Activated T-cell treated with anti-CD3 and anti-CD28 coated beads, Interleukin-2, amount 50 U/mL, for 48 hours (primary cell): ENCODE data around the gene YTHDF1.
"Not testable (repeated sequence)": the region's sequence is repeated elsewhere in the genome, so short reads cannot be mapped to it uniquely, and the experiment has no call there.

Experiments
- DNase-seq, 2 experiments: peaks; one replicate each; pipeline ENCODE4 v3.0.0-alpha.2; 2020

YTHDF1 gene

DNA sequence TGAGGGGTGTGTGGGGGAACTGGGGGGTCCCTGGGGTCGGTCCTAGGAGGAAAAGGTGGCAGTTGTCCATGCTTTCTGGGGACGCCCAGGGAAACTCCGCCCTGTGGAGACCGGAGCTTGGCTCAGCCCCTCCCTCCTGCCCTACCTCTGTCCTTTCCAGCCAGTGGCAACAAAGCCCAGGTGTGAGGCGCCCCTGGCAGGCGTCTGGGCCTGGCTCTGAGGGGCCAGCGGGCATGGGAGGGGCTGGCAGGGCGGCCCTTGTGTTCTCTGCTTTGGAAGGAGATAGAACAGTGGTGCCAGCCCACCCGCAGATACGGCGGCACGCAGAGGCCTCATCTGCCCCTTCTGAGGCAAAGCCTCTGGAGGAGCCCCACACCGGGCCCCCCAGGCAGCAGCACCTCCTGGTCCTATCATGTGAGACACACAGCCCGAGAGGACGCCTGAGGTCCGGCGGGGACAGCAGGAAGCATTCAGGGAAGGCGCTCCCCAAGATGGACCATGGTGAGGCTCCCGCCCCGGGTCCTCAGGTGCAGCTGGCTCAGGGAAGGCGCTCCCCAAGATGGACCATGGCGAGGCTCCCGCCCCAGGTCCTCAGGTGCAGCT lies 47.9 kb downstream of the YTHDF1 start:
- no peak for DNase-seq

GRCh38 chr20:63167026-63167917 lies 48.7 kb downstream of the YTHDF1 start:
- no peak for DNase-seq

DNA sequence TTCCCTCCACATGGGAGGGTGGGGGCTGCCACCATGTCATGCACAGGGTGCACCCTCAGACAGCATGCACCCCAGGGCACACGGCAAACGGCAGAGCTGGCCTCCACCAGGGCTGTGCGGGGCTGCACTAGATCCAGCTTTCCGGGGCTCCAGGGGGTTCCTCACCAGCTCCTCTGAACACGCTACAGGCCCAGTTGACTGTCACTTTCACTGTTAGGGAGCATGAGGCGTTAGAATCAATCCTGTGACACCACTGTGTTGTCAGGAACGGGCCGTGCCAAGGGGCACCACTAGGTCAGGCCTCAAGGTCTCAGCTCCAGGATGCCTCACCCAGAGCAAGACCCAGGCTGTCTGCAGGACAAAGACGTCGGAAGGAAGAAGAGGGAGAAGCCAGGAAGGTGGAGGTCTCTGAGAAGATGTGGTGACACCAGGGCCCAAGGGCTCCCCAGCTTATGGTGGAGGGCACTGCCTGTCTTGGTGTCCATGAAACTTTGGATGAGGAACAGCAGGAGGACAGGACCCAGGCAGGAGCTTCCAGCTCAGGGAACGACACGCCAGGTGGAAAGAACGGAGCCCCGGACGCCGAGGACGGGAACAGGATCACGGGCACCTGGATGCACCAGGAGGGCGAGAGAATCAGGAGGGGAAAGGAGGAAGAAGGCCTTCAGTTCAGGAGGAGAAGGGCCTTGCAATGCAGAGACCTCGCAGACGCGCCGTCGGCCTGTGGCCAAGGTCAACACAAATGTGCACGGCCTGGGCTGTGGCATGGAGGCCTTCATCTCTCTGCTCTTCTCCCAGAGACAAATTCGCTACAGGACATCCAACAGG lies 49.5 kb downstream of the YTHDF1 start:
- DNase-seq: no peak

- DNase-seq: no peak
Observed at GRCh38 chr20:63165356-63166192, 50.4 kb downstream of the YTHDF1 start.

DNA sequence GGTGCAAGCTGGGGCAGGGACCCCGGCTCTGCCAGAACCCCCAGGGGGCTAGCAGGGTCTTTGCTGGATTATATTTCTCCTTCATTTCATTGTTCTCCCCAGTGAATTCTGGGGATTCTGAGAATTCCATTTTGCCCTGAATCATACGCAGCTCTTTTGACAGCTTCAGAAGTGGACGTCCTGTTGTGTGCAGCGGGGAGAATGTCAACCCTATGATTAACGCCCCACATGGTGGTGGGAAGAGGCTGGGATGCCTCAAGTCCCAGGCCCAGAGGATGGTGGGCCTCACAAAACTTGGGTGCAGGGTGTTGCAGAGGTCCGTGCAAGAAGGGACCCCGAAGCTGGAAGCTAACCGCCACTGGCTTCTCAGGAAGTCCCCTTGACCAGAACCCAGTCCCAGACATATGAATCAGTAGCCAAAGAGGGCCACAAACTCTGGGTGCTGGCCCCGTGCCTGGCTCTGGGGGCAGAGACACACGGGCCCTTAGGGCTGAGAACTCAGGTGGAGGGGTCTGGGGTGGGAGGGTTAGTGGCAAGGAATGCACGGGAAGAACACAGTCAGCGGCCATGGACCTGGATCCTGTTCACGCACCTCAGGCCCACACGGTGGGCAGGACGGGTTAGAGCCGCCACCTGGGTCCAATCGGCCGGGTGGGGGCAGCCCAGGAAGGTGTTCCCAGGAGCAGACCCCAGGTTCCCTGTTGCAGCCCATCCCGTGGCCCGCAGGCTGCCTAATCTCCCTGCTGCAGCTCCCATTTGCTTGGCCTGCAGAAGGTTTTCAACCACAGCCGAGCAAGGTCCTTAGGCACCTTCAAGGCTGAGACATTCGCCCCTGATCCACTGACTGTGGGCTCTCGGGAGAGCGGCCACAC lies 51.2 kb downstream of the YTHDF1 start:
- no peak for DNase-seq

DNA sequence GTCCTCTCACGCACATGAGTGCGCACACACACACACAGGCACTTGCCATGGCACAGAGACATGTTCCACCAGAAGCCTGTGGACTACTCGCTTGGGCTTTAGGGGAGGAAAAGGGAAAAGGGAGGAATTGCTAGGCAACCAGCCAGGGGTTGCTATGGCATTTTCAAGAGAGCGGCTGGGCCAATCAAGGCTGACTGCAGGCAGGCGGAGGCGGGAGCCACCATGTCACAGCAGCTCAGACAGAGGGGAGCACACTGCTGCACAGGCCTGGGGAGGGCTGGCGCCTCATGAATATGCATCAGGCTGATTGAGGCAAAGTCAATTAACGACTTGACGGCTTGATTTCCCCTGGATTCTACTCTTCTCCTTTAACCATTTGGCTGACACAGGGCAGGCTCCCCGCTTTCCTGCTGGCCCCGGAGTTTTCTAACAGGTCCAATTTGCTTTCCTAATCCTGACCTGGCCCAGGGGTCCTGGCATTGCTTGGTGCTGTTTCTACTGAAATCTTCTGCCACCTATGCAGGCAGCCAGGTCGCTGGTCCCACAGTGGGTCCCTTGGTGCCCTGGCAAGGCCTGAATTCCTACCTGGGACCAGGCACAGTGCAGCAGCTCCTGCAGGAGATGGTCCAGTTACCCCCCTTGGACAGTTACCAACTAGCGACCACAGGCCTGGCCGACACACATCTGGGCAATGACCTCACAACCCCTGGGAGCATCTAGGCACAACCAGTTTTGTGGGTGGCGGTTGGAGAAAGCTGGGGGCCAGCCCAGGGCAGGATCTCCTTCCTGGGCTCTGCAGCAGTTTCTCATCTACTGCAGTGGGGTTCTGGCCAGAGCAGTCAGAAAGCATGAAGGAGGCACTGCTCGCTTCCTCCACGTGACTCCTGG lies 52.1 kb downstream of the YTHDF1 start:
- no peak for DNase-seq

DNA sequence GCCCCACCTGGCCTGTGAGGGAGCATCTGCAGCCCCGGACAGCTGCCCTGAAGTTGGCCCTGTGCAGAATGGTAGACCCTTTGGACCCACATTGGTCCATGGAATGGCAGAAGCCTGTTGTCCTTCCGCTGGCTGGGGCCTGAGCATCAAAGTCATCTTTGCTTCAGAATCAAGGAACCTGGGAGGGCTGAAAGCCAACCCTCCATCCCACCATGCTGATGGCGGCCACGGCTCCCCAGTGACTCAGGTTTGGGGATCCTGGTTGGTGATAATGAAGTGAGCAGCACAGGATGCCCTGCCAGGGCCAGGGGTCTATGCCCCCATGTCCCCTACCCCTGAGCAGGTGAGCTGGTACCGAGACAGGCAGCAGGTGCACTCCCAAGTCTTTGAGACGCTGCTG lies 52.8 kb downstream of the YTHDF1 start:
- no peak for DNase-seq

GRCh38 chr20:63162206-63162795 lies 53.6 kb downstream of the YTHDF1 start:
- DNase-seq: no peak

GRCh38 chr20:63161176-63161651 lies 54.7 kb downstream of the YTHDF1 start:
- no peak for DNase-seq

GRCh38 chr20:63160641-63161175 lies 55.2 kb downstream of the YTHDF1 start:
- DNase-seq: no peak

DNA sequence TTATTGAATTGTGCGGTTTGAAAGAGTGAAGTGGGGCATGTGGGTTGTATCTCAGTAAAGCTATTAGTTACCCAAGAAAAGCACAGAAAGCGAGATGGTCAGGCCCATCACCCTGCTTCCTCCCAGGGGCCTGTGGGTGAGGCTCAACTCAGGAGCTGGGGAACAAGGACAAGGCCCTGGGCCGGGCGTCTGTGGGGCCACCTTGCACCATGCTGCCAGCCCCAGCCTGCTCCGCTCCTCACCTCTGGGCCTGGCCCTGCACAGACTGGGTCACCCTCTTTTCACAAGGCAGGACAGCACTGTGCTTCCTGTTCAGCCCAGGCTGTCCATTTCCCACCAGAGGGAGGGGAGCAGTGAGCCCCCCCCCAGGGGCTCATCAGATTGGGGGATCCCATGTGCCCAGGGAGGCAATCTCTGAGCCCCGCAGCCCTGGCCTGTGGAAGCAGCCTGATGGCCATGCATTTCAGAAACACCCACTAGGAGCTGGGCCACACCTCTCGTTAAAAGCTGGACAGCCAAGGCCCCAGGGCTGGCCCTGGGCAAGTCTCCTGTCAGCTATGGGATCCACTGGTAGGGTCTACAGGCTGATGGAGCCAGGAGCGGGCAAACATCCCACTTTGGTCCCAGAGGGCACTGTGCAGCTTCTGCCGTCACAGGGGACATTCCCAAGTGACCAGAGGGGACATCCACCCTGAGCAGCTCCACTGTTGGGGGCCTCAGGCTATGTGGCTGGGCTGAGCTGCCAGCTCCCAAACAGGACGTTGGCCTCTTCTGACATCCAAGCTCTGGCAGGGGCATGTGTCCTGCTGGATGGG lies 55.9 kb downstream of the YTHDF1 start:
- no peak for DNase-seq

- DNase-seq: not testable (repeated sequence)
Observed at GRCh38 chr20:63159251-63159650, 56.7 kb downstream of the YTHDF1 start.

- DNase-seq: no peak
Observed at GRCh38 chr20:63158845-63159244, 57.1 kb downstream of the YTHDF1 start.

GRCh38 chr20:63158352-63158751 lies 57.6 kb downstream of the YTHDF1 start:
- no peak for DNase-seq

DNA sequence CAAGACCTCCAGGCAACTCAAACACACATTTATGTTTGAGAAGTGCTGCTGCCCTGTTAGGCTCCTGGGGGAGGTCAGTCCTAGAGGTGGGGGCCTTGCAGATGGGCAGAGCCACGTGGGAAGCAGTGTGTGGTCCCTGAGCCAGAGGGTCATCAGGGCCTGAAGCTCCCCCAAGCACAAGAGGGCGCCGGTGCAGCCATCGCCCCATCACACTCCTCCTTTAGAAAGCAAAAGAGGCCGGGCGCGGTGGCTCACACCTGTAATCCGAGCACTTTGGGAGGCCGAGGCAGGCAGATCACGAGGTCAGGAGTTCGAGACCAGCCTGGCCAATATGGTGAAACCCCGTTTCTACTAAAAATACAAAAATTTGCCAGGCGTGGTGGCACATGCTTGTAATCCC lies 58.5 kb downstream of the YTHDF1 start:
- not testable (repeated sequence) for DNase-seq

GRCh38 chr20:63156221-63156671 lies 59.7 kb downstream of the YTHDF1 start:
- no peak for DNase-seq

DNA sequence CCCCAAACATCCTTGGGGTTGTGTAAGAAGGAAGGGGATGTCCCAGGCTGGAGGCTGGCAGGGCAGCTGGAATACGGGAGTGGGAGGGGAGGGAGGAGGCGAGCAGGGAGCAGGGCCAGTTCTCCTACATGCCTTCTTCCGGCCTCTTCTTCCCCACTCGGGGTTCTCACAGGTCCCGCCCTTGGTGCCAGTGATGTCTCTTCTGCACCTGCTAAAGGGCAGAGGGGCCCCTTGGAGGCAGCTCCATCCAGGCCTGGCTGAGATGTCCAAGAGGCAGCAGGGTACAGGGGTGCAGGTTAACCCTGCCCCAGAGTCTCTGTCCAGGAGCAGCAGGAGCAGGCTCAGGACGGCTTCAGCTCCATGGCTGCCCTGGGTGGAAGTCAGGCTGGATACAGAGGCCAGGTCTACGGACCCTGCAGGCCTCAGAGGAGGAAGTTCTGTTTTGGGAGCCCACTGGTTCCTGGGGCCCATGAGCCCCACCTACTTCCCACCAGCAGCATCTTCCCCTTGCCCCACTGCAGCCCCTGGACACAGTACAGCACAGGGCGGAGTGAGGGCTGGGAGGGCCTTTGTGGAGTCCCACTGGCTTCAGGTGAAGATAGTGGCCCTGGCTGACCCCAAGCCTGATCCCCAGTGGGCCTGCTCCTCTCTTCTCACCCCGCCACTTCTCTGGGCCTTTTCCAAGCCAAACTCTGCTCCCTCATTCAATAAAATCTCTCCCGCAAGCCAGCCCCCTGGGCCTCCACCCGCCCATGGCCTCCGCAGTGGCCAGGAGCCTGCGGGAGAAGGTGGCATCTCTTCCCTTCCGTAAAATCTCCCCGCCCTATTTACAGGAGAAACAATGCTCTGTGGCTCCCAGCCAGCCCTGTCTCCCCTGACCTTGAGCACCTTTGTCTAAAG lies 60.4 kb downstream of the YTHDF1 start:
- no peak for DNase-seq

- DNase-seq: no peak
Observed at GRCh38 chr20:63154395-63154794, 61.5 kb downstream of the YTHDF1 start.
